ENCODE measurements around the gene FBLN7. TPM values are rescaled to one million over a fixed set of nuclear protein-coding genes. Genes with fewer than 3 reads are reported as not detected.

Gene FBLN7
- total RNA-seq, 1 donor from 2014 or later = 3.9 TPM

DNA sequence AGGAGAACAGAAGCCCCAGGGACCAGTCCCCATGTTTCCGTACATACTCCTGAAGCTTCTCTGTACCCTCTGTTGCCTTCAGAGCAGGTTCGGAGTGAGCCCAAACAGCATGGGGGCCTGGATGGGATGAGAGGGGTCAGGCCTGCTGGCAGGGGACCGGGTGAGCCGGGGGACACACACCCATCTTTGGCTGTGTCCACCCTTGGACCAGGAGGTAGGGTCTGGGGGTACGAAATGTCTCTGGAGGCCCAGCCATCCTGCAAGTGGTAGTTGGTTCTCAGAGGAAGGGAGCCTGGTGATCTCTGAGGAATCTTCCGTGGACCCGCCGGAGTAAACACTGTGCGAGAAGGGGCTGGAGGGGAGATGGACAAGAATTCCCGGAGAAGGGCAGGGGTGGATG is 15.3 kb downstream of the FBLN7 start:
- H3K36me3 Mint-ChIP-seq (ENCODE audit: unreplicated experiment) = peaks cover 1% of the 10 kb centered on the region
- DNase-seq (ENCODE audit: extremely low spot score, unreplicated experiment) = no peak
- H3K27ac Mint-ChIP-seq (ENCODE audit: unreplicated experiment) = no peak overlapping the region
- H3K27me3 Mint-ChIP-seq (ENCODE audit: unreplicated experiment) = no peaks in the 10 kb centered on the region
- no peaks in the 10 kb centered on the region for H3K9me3 Mint-ChIP-seq (ENCODE audit: unreplicated experiment)
- H3K4me1 Mint-ChIP-seq (ENCODE audit: unreplicated experiment) = peaks cover 24% of the 10 kb centered on the region
- H3K4me3 Mint-ChIP-seq (ENCODE audit: unreplicated experiment) = no peak overlapping the region
- TF ChIP-seq, protein P1, sequence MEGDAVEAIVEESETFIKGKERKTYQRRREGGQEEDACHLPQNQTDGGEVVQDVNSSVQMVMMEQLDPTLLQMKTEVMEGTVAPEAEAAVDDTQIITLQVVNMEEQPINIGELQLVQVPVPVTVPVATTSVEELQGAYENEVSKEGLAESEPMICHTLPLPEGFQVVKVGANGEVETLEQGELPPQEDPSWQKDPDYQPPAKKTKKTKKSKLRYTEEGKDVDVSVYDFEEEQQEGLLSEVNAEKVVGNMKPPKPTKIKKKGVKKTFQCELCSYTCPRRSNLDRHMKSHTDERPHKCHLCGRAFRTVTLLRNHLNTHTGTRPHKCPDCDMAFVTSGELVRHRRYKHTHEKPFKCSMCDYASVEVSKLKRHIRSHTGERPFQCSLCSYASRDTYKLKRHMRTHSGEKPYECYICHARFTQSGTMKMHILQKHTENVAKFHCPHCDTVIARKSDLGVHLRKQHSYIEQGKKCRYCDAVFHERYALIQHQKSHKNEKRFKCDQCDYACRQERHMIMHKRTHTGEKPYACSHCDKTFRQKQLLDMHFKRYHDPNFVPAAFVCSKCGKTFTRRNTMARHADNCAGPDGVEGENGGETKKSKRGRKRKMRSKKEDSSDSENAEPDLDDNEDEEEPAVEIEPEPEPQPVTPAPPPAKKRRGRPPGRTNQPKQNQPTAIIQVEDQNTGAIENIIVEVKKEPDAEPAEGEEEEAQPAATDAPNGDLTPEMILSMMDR (IDR thresholded peaks at IDR 0.05) = no peak

DNA sequence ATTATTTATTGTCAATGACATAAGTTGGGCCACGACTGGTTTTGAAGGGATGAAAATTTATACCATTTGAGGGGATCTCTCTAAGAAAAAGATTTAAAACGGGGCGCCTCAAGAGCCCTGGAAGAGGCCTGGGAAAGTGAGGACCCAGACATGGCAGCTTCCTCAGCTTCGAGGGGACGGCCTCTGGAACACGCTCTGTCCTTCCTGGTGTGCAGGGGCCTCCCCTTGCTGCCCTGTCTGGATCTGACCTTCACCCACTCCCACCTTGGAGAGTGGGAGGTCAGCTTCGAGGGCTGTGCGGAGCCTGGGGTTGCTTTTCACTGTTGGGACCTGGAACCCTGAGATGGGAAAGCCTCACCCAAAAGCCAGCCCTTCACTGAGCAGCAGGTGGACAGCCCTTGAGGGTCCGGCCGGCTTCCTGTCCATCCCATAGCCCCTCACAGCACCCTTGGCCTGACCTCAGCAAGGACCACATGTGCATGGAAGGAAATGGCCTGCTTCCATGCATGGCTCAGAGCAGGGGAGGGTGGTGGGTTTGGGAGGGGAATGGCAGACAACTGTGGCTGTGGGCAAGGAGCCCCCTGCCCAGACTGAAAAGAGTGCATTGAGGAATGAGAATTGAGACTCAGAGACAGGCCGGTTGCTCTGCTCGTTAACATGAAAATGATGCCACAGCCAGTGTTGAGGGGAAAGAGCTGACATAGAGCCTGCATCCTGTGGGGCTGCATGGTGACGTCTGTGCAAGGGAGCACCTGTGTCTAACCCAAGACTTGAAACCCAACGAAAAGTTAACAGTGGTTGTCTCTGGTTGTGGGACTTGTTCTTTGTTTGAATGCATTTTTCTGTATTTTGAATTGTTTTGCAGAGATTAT is 16.3 kb downstream of the FBLN7 start:
- peaks cover 16% of the 10 kb centered on the region for H3K4me1 Mint-ChIP-seq (ENCODE audit: unreplicated experiment)
- no peaks in the 10 kb centered on the region for H3K27me3 Mint-ChIP-seq (ENCODE audit: unreplicated experiment)
- no peak for DNase-seq (ENCODE audit: extremely low spot score, unreplicated experiment)
- no peak overlapping the region for H3K27ac Mint-ChIP-seq (ENCODE audit: unreplicated experiment)
- peaks cover 1% of the 10 kb centered on the region for H3K36me3 Mint-ChIP-seq (ENCODE audit: unreplicated experiment)
- H3K4me3 Mint-ChIP-seq (ENCODE audit: unreplicated experiment) = no peak overlapping the region
- TF ChIP-seq, protein P1 (IDR thresholded peaks at IDR 0.05) = no peak
- H3K9me3 Mint-ChIP-seq (ENCODE audit: unreplicated experiment) = no peaks in the 10 kb centered on the region

- H3K4me3 Mint-ChIP-seq (ENCODE audit: unreplicated experiment) = no peak overlapping the region
- H3K27me3 Mint-ChIP-seq (ENCODE audit: unreplicated experiment) = no peaks in the 10 kb centered on the region
- H3K9me3 Mint-ChIP-seq (ENCODE audit: unreplicated experiment) = no peaks in the 10 kb centered on the region
- H3K36me3 Mint-ChIP-seq (ENCODE audit: unreplicated experiment) = peaks cover 1% of the 10 kb centered on the region
- TF ChIP-seq, protein P1 (IDR thresholded peaks at IDR 0.05) = no peak
- peaks cover 6% of the 10 kb centered on the region for H3K4me1 Mint-ChIP-seq (ENCODE audit: unreplicated experiment)
- no peak overlapping the region for H3K27ac Mint-ChIP-seq (ENCODE audit: unreplicated experiment)
- DNase-seq (ENCODE audit: extremely low spot score, unreplicated experiment) = no peak
These were observed 17.4 kb downstream of the FBLN7 start for GRCh38 chr2:112155331-112156151.

GRCh38 chr2:112156152-112156986 is 18.2 kb downstream of the FBLN7 start:
- H3K27ac Mint-ChIP-seq (ENCODE audit: unreplicated experiment) = no peak overlapping the region
- H3K36me3 Mint-ChIP-seq (ENCODE audit: unreplicated experiment) = peaks cover 1% of the 10 kb centered on the region
- TF ChIP-seq, protein P1 (IDR thresholded peaks at IDR 0.05) = no peak
- no peaks in the 10 kb centered on the region for H3K4me1 Mint-ChIP-seq (ENCODE audit: unreplicated experiment)
- H3K27me3 Mint-ChIP-seq (ENCODE audit: unreplicated experiment) = no peaks in the 10 kb centered on the region
- no peaks in the 10 kb centered on the region for H3K9me3 Mint-ChIP-seq (ENCODE audit: unreplicated experiment)
- no peak for DNase-seq (ENCODE audit: extremely low spot score, unreplicated experiment)
- H3K4me3 Mint-ChIP-seq (ENCODE audit: unreplicated experiment) = no peak overlapping the region
